Calu3 (cell line): ENCODE data around the gene BCL7A. TPM values are rescaled to one million over a fixed set of nuclear protein-coding genes. Genes with fewer than 3 reads are reported as not detected.

Experiments used
- BruUV-seq: library from RNA; stranded (reverse); fragments of 400-500 nt; replicated peaks from 2 replicates; lab custom pipeline; 2021; lab: Mats Ljungman, UMichigan
- CTCF ChIA-PET: fragments of 300-600 bp; sonication (Branson Sonifier 250); formaldehyde crosslinking; loops from one replicate; lab custom pipeline; 2022; ENCODE audit warnings: antibody characterized with exemption; lab: Charles Lee
- DNase-seq: peaks from one replicate; pipeline ENCODE4 v3.0.0; 2022
- H3K27ac Mint-ChIP-seq: one replicate; pipeline ENCODE4 v1.8.0; 2022; ENCODE audit warnings: mixed read lengths; ENCODE audit not compliant: unreplicated experiment
- H3K27me3 Mint-ChIP-seq: one replicate; pipeline ENCODE4 v1.8.0; 2022; ENCODE audit warnings: mixed read lengths; ENCODE audit not compliant: unreplicated experiment
- H3K36me3 Mint-ChIP-seq: one replicate; pipeline ENCODE4 v1.8.0; 2022; ENCODE audit warnings: mild to moderate bottlenecking, moderate library complexity, mixed read lengths; ENCODE audit not compliant: insufficient read depth, unreplicated experiment
- H3K4me1 Mint-ChIP-seq: one replicate; pipeline ENCODE4 v1.8.0; 2022; ENCODE audit warnings: mild to moderate bottlenecking, low read depth, mixed read lengths; ENCODE audit not compliant: unreplicated experiment
- H3K4me3 Mint-ChIP-seq: one replicate; pipeline ENCODE4 v1.8.0; 2022; ENCODE audit warnings: mild to moderate bottlenecking, low read depth, moderate library complexity, mixed read lengths; ENCODE audit not compliant: unreplicated experiment
- H3K9me3 Mint-ChIP-seq: one replicate; pipeline ENCODE4 v1.8.0; 2022; ENCODE audit warnings: low read depth, mixed read lengths; ENCODE audit not compliant: unreplicated experiment
- intact Hi-C: fragments of 100-400 bp; cut with micrococcal nuclease; formaldehyde crosslinking; loops from one replicate; pipeline ENCODE4 v1.10.0; 2022; ENCODE audit not compliant: unreplicated experiment
- total RNA-seq: library from RNA; stranded (reverse); gene quantifications from 2 replicates; pipeline ENCODE4 v1.2.3, GENCODE V29; 2022
- TF ChIP-seq, protein P1 (sequence below): fragments of 200-600 bp; IDR thresholded peaks from one replicate; pipeline ENCODE4 v1.8.0; 2022; ENCODE audit warnings: antibody characterized with exemption; ENCODE audit not compliant: unreplicated experiment

The BCL7A gene
- total RNA-seq, 1 experiment from 2014 or later: 21.0 TPM

GRCh38 chr12:122064780-122065588, 43.3 kb downstream of the BCL7A start:
- no TSS peak for BruUV-seq
- Mint-ChIP-seq H3K9me3 (no peaks in the 10 kb centered on the region), H3K27ac (no peak overlapping the region), H3K36me3 (peaks cover 20% of the 10 kb centered on the region), H3K4me3 (no peak overlapping the region), H3K4me1 (peaks cover 16% of the 10 kb centered on the region), H3K27me3 (no peaks in the 10 kb centered on the region)
- intact Hi-C loops: no loop called here
- DNase-seq: no peak
- CTCF ChIA-PET: interaction anchor here (0.6 kb wide), 1 partner anchor 47 kb away, joined by 4 read pairs; no protein-coding TSS in a partner anchor
- TF ChIP-seq, protein P1, sequence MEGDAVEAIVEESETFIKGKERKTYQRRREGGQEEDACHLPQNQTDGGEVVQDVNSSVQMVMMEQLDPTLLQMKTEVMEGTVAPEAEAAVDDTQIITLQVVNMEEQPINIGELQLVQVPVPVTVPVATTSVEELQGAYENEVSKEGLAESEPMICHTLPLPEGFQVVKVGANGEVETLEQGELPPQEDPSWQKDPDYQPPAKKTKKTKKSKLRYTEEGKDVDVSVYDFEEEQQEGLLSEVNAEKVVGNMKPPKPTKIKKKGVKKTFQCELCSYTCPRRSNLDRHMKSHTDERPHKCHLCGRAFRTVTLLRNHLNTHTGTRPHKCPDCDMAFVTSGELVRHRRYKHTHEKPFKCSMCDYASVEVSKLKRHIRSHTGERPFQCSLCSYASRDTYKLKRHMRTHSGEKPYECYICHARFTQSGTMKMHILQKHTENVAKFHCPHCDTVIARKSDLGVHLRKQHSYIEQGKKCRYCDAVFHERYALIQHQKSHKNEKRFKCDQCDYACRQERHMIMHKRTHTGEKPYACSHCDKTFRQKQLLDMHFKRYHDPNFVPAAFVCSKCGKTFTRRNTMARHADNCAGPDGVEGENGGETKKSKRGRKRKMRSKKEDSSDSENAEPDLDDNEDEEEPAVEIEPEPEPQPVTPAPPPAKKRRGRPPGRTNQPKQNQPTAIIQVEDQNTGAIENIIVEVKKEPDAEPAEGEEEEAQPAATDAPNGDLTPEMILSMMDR: no peak

- TF ChIP-seq, protein P1: no peak
- Mint-ChIP-seq H3K27me3 (no peaks in the 10 kb centered on the region), H3K27ac (no peak overlapping the region), H3K4me1 (peaks cover 19% of the 10 kb centered on the region), H3K9me3 (no peaks in the 10 kb centered on the region), H3K4me3 (no peak overlapping the region), H3K36me3 (peaks cover 11% of the 10 kb centered on the region)
- CTCF ChIA-PET: no interaction called here
- DNase-seq: no peak
- intact Hi-C loops: no loop called here
- BruUV-seq: no TSS peak
These were observed 45.9 kb downstream of the BCL7A start for GRCh38 chr12:122067548-122067947.

DNA sequence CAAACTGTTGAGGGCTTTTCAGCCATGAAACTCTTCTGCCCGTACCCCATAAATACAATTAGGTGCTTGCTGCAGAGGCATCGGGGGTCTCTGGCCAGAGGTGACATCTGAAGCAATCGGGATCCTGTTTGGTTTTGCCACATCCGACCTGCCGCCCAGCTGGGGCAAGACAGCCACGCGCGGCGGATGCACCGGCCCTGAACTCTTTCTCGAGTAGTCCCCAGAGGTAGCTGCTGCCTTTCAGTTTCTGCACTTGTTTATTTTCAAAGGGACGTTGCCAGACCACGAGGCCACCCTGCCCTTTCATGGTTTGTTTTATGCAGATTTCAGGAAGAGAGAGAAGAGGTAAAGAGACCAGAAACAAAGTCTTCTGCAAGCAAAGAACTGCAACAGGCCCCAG, 46.3 kb downstream of the BCL7A start:
- no peak for DNase-seq
- Mint-ChIP-seq H3K9me3 (no peaks in the 10 kb centered on the region), H3K4me1 (peaks cover 19% of the 10 kb centered on the region), H3K27ac (no peak overlapping the region), H3K36me3 (peaks cover 11% of the 10 kb centered on the region), H3K4me3 (no peak overlapping the region), H3K27me3 (no peaks in the 10 kb centered on the region)
- BruUV-seq: no TSS peak
- intact Hi-C loops: no loop called here
- TF ChIP-seq, protein P1: no peak
- CTCF ChIA-PET: no interaction called here

GRCh38 chr12:122072031-122072970, 50.6 kb downstream of the BCL7A start:
- Mint-ChIP-seq H3K36me3 (no peaks in the 10 kb centered on the region), H3K4me1 (peaks cover 8% of the 10 kb centered on the region), H3K4me3 (no peak overlapping the region), H3K9me3 (no peaks in the 10 kb centered on the region), H3K27me3 (no peaks in the 10 kb centered on the region), H3K27ac (no peak overlapping the region)
- no peak for DNase-seq
- intact Hi-C loops: no loop called here
- CTCF ChIA-PET: no interaction called here
- BruUV-seq: no TSS peak
- TF ChIP-seq, protein P1: no peak
